GM12892 (cell line): ENCODE data around the gene NRP1.

ENCODE experiments used
- POLR2A ChIP-seq: IDR thresholded peaks from 2 replicates; pipeline ENCODE4 v1.6.1; 2011; ENCODE audit warnings: low read depth, low read length, control low read depth
- TAF1 ChIP-seq: IDR thresholded peaks from 2 replicates; pipeline ENCODE4 v1.6.1; 2011; ENCODE audit warnings: low read depth, mild to moderate bottlenecking, control low read depth, low read length, borderline replicate concordance

DNA sequence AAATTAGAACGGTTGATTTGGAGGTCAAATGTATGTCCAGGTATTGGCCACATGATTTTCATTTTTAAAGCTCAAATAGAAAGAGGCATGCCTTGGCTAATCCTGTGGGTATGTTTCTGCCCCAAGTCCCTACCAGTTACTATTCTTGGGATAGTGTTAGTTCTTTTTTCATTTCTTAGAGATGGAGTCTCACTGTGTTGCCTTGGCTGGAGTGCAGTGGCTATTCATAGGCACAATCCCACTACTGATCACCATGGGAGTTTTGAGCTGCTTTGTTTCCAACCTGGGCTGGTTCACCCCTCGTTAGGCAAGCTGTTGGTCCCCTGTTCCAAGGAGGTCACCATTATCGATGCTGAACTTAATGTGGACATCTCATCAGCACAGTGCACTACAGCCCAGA is 46.3 kb downstream of the NRP1 start:
- TF ChIP-seq TAF1 (no peak), POLR2A (no peak)
